ENCODE measurements around the gene TTC28.

GRCh38 chr22:28223826-28224225 is 455.8 kb downstream of the TTC28 start:
- TF ChIP-seq EZH2 (IDR thresholded peaks at IDR 0.05; ENCODE audit: low read length, missing control alignments) (no peak), CTCF (conservative IDR thresholded peaks at IDR 0.05 in 1 of 2, IDR thresholded peaks at IDR 0.05 in 1 of 2; ENCODE audit: low read depth in 1 of 2, low read length in 2 of 2) (no peak)
